ENCODE data around the gene TSPAN18.

- TF ChIP-seq POLR2A (IDR thresholded peaks at IDR 0.05; ENCODE audit: low read length): no peak
- no peak for TF ChIP-seq GATA1 (IDR thresholded peaks at IDR 0.05; ENCODE audit: low read depth, low read length)
Observed at GRCh38 chr11:44870615-44871176, 143.9 kb downstream of the TSPAN18 start.

Data from erythroblast (primary cell).